Activated CD4-positive, alpha-beta T cell treated with anti-CD3 and anti-CD28 coated beads, Interleukin-2, Interleukin-4, amounts not matched to agents 100 ng/mL and 50 ng/mL, durations not matched to agents 16 hours and 8 hours (primary cell): ENCODE measurements around the gene CTNNBIP1.

Experiments used
- DNase-seq: peaks from one replicate; pipeline ENCODE4 v3.0.0-alpha.2; 2020; ENCODE audit warnings: low spot score

The CTNNBIP1 gene

GRCh38 chr1:9904596-9904995, 5.5 kb downstream of the CTNNBIP1 start:
- no peak for DNase-seq

- peak; percentile 85 for DNase-seq
Measured at GRCh38 chr1:9903801-9904527, 6.1 kb downstream of the CTNNBIP1 start.

- no peak for DNase-seq
Measured at GRCh38 chr1:9902060-9902452, 8.0 kb downstream of the CTNNBIP1 start.

GRCh38 chr1:9901148-9902059, 8.7 kb downstream of the CTNNBIP1 start:
- no peak for DNase-seq

GRCh38 chr1:9900142-9901043, 9.7 kb downstream of the CTNNBIP1 start:
- no peak for DNase-seq

GRCh38 chr1:9894115-9894514, 16.0 kb downstream of the CTNNBIP1 start:
- DNase-seq, result no peak

GRCh38 chr1:9892563-9893528, 17.2 kb downstream of the CTNNBIP1 start:
- DNase-seq, result no peak

GRCh38 chr1:9891207-9891606, 18.9 kb downstream of the CTNNBIP1 start:
- DNase-seq, result no peak

GRCh38 chr1:9890224-9890731, 19.8 kb downstream of the CTNNBIP1 start:
- DNase-seq, result no peak

- DNase-seq, result no peak
Measured at GRCh38 chr1:9889411-9889810, 20.7 kb downstream of the CTNNBIP1 start.

GRCh38 chr1:9888886-9889285, 21.2 kb downstream of the CTNNBIP1 start:
- DNase-seq, result no peak

- no peak for DNase-seq
Measured at GRCh38 chr1:9887070-9887469, 23.0 kb downstream of the CTNNBIP1 start.

- DNase-seq, result no peak
Measured at GRCh38 chr1:9886092-9886742, 23.9 kb downstream of the CTNNBIP1 start.

- DNase-seq, result no peak
Measured at GRCh38 chr1:9884805-9885204, 25.3 kb downstream of the CTNNBIP1 start.

GRCh38 chr1:9883585-9884449, 26.3 kb downstream of the CTNNBIP1 start:
- no peak for DNase-seq

GRCh38 chr1:9882945-9883303, 27.1 kb downstream of the CTNNBIP1 start:
- DNase-seq, result no peak

GRCh38 chr1:9882296-9882944, 27.6 kb downstream of the CTNNBIP1 start:
- DNase-seq, result no peak

- DNase-seq, result no peak
Measured at GRCh38 chr1:9881838-9882249, 28.2 kb downstream of the CTNNBIP1 start.

GRCh38 chr1:9878404-9878803, 31.7 kb downstream of the CTNNBIP1 start:
- no peak for DNase-seq
